Measurements from ENCODE around the gene TTLL10.

Gene TTLL10

GRCh38 chr1:1234180-1234808 is 60.6 kb downstream of the TTLL10 start:
- no peak for DNase-seq (ENCODE audit: low read depth)
- H3K4me3 ChIP-seq (ENCODE audit: control insufficient read depth, low read depth, low read length), result no peak overlapping the region
- no peak for TF ChIP-seq CTCF (conservative IDR thresholded peaks at IDR 0.05; ENCODE audit: control insufficient read depth, insufficient read depth, low read depth, low read length)

DNA sequence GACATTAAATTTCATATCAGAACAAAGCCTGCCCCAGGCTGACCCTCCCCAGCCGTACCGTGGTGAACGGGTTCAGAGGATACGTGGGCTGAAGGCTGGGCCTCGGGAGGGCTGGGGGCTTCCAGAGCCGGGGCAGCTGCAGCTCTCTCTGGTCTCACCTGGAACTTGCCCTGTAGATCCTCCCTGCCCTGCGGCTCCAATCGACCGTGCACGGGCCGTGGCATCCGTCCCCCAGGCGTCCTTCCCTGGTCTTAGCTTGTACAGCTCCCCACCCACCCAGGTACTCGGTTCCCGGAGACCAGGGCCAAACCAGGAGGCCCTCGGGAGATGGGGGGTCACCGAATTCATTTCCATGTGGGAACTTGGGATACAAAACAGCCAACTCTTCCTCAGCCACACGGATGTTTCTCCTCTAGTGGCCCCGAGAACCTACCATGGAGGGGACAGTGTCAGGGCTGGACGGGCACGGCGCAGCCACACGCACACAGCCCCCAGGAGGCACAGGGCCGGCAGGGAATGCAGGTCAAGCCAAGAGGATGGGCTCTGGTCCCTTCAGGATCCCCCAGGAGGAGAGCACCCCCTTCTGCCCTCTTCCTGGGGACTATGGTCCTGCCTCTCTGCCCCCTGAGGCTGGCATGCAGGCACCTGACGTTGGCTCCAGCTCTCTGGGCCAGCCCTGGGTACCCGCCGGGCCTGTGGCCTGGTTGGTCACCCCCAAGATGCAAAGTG is 61.5 kb downstream of the TTLL10 start:
- no peak overlapping the region for H3K4me3 ChIP-seq (ENCODE audit: control insufficient read depth, low read depth, low read length)
- DNase-seq (ENCODE audit: low read depth), result no peak
- no peak for TF ChIP-seq CTCF (conservative IDR thresholded peaks at IDR 0.05; ENCODE audit: control insufficient read depth, insufficient read depth, low read depth, low read length)

- no peak overlapping the region for H3K4me3 ChIP-seq (ENCODE audit: control insufficient read depth, low read depth, low read length)
- no peak for DNase-seq (ENCODE audit: low read depth)
- no peak for TF ChIP-seq CTCF (conservative IDR thresholded peaks at IDR 0.05; ENCODE audit: control insufficient read depth, insufficient read depth, low read depth, low read length)
Measured at GRCh38 chr1:1236176-1236763, 62.6 kb downstream of the TTLL10 start.

DNA sequence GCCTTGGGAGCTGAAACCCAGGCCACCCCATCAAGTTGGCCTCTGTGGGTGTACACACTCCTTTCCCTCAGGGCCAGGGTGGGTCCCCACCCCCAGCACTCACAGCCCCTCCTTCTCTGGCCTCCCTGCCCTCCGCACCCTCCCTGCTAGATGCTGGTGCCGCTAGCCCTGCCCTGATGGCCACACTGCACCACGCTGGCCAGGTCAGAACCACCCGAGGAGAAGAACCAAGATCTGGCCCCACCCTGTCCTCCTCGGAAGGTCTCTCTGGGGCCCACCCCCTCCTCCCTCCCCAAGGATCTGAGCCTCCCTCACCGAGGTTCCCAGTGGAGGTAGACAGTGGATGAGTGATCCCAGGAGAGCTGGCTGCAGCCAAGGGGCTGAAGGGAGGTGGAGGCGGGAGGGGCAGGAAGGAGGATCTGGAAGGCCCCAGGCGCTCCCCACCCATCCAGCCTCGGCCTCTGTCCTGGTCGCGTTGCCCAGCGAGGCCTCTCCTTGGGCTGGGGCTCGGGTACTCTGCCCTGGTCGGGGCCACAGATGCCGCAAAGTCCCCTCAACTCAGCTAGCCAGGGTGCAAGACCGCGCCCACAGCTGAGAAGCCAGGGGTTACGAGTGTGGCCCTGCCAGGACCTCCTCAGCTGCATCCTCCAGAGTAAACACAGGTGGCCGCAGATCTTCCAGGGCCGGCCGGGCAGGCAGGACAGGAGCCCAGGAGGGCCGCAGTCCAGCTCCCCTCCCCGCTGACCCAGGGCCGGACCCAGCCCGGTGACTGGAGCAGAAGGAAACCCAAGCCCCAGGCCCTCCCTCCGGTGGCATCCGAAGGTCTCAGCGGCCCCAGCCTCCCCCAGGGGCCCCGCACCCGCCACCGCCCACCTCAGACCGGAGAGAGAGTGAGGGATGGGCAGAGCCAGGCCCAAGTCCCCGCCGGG is 63.5 kb downstream of the TTLL10 start:
- no peak for DNase-seq (ENCODE audit: low read depth)
- no peak overlapping the region for H3K4me3 ChIP-seq (ENCODE audit: control insufficient read depth, low read depth, low read length)
- TF ChIP-seq CTCF (conservative IDR thresholded peaks at IDR 0.05; ENCODE audit: control insufficient read depth, insufficient read depth, low read depth, low read length), result no peak

DNA sequence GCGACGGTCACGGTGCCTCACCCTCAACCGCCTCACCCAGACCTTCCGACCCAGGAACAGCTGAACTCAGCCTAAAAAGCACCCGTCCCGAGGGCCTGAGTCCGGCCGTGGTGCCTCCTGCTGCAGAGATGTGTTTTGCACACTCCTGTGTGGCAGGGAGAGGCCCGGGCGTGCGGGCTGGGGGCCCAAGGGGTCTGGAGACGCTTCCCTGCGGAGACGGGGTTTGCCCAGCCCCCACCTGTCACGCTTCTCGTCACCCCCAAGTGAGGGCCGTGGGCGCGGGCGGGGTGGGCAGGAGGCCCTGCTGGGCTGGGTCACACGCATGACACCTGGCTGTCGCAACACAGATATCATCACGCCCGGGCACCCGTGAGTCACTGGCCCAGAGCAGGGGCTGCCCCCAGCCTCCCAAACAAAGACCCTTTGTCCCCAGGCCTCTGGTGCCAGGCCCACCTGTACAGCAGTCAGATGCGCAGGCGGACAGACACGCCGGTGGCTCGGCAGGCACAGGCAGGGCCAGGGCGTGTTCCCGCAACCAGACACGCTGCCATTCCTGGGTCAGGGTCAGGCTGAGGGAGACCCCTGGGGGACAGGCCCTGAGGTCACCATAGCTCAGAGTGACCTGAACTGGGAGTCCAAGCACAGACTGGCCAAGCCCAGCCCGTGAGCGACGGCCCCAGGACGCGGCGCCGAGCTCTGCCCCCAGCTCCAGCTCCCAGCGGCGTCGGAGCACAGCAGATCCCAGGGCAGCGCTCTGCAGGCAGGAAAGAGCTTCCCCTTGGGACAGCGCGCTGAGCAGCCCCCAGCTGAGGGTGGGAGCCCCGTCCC is 64.4 kb downstream of the TTLL10 start:
- no peak overlapping the region for H3K4me3 ChIP-seq (ENCODE audit: control insufficient read depth, low read depth, low read length)
- no peak for DNase-seq (ENCODE audit: low read depth)
- TF ChIP-seq CTCF (conservative IDR thresholded peaks at IDR 0.05; ENCODE audit: control insufficient read depth, insufficient read depth, low read depth, low read length), result no peak
